GM18508 (cell line): Measurements from ENCODE around the gene CCR7.

Source experiments
- ATAC-seq: cut with Tn5 transposase; IDR thresholded peaks from one replicate; pipeline ENCODE4 v1.9.1; 2021; ENCODE audit warnings: moderate number of reproducible peaks; ENCODE audit not compliant: insufficient read depth, unreplicated experiment

CCR7 gene

DNA sequence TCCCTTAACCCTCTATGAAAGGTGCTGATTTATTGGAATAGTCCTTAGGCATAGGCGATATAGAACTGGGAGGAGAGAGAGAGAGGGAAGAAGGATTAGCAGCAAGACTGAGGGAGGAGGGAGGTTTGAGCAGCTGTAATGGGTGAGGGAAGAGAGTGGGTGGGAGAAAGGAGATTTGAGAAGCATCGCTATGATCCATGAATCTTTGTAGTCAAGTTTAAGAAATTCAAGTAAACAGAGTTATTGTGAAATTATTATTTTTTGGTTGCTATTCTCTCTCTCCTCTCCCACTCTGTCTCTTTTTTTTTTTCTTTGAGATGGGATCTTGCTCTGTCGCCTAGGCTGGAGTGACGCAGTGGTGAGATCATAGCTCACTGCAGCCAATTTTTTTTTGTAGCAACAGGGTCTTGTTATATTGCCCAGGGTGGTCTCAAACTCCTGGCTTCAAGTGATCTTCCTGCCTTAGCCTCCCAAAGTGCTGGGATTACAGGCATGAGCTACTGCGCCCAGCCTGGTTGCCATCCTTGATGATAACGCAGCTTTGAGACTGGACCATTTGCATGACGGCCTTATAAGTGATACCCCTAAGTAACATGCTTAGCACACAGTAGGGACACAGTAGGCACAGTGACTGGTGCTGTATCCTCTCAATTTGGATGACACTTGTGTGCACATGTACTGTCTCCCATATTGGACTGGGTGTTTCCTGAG lies 42.9 kb downstream of the CCR7 start:
- ATAC-seq = no peak

DNA sequence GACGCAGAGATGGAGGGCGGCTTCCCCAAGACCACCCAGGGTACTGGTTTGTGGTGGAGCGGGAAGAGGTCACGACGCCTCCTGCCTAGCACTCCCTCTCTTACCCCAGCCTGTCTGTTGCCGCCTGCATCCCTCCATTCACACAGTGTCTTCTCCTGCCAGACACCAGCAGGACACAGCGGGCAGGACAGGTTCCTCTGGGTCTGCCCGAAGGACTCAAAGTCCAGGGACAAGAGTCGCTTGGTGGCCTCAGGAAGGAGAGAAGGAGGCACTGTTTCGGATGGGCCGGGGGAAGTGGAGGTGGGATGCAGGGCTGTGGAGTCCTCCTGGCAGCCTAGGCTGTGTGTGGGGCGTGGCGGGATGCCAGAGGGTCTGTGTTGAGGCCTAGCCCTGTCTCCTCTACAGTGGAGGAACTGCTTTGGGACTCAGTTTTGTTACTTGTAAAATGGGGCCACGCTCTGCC lies 44.2 kb downstream of the CCR7 start:
- no peak for ATAC-seq

DNA sequence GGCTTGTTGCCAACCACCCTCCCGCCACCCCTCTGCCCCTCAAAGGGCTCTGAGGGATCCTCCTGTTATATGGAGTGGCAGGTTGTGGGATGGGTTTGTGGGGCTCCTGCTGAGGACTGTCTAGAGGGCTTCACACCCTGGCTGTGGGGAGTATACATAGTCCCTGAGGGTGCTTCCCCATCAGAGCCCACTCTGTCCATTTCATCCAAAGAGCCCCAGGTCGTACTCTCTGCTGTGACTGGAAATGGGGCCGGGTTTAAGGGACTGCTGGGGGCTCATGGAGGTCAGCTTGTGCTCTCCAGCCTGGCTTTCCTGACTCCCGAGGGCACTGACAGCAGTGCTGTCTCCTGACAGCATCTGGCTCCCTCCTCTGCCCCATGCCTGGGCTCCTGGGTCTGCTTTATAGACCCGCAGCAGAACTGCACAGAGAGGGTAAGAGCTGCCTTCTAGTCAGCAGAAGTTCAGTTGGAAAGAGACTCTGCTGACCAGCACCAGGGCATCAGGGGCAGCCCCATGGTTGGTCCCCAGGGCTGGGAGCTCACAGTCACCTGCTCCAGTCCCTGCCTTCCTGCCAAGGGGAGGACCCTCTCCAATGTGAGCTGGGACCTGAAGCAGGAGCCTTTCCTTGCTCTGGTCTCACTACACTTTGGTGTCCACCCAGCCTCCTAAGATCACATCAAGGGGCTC lies 46.0 kb downstream of the CCR7 start:
- ATAC-seq = no peak

GRCh38 chr17:40518401-40519088 lies 46.7 kb downstream of the CCR7 start:
- ATAC-seq = no peak

GRCh38 chr17:40517981-40518380 lies 47.3 kb downstream of the CCR7 start:
- no peak for ATAC-seq

GRCh38 chr17:40517286-40517662 lies 48.0 kb downstream of the CCR7 start:
- no peak for ATAC-seq

- ATAC-seq = no peak
These were observed 48.5 kb downstream of the CCR7 start for GRCh38 chr17:40516581-40517285.

DNA sequence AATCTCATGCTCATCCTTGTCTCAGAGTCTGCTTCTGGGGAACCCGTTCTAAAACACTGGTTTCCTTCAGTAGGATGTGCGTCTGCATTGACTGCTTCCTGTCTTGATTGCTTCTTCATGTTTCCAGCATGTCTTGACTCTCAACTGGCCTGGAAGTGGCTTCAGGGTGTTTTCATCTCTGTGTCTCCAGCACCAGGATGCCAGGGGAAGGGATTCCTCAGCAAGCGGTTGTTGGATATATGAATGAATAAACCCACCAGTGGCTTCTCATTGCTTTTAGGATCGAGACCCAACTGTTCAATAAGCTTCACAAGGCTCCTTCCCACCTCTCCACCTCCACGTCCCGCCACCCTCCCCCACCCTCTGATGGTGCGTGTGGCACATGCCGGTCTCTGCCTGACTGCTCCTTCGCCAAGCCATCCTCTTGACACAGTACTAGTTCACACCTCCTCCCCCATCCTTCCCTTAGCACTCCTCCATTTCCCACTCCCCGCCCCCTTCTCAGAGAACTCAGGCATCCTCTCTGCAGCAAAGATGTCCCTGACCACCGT lies 49.7 kb downstream of the CCR7 start:
- ATAC-seq = no peak

GRCh38 chr17:40515011-40515410 lies 50.3 kb downstream of the CCR7 start:
- ATAC-seq = no peak

GRCh38 chr17:40514013-40514875 lies 51.0 kb downstream of the CCR7 start:
- no peak for ATAC-seq

GRCh38 chr17:40511667-40512220 lies 53.5 kb downstream of the CCR7 start:
- no peak for ATAC-seq

DNA sequence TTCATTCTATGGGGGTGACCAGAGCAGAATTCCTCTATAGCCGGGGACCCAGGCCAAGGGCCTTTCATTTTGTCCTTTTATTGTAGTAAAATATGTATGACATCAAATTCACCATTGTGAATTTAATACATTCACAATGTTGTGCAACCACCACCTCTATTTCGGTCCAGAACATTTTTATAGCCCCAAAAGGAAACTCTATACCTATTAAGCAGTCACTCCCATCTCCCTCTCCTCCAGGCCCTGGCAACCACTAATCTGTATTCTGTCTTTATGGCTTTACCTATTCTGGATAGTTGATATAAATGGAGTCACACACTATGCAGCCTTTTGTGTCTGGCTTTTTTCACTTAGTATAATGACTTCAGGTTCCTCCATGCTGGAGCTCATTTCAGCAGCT lies 54.1 kb downstream of the CCR7 start:
- ATAC-seq = no peak

- ATAC-seq = no peak
These were observed 55.0 kb downstream of the CCR7 start for GRCh38 chr17:40510328-40510648.

- no peak for ATAC-seq
These were observed 55.5 kb downstream of the CCR7 start for GRCh38 chr17:40509626-40510327.

DNA sequence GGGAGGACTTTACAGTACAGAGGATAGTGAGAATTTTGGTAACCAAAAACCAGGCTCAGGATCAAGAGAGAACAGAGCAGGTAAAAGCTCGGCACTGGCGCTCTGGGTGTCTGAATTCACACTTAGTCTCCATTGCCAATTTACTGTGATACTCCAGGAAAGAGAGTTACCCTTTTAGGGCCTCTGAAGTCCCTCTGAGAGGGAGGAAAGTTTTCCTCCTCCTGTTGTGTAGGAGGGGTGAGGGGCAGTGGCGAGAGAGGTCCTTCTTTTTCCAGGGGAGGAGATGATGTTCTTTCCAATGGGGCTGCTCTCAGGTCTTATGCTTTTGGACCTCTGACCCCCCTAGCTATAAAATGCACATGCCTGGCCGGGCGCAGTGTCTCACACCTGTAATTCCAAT lies 58.5 kb downstream of the CCR7 start:
- no peak for ATAC-seq
